T-helper 17 cell (primary cell): ENCODE data around the gene ACOXL. TPM values are rescaled to one million over a fixed set of nuclear protein-coding genes. Genes with fewer than 3 reads are reported as not detected.
A peak's percentile ranks its signal among the peaks of the same experiment; 100 is the strongest.

Experiments used
- ATAC-seq: fragments of 150-1000 bp; cut with Tn5 transposase; 2 replicates; pipeline ENCODE4 v1.10.0; 2021; ENCODE audit warnings: mild to moderate bottlenecking, moderate library complexity
- DNase-seq, 3 donors: peaks; one replicate each; pipeline versions ENCODE4 v3.0.0 to v3.0.0-alpha.2; 2020 to 2021
- H3K9me3 ChIP-seq: one replicate; pipeline ENCODE4 v1.7.0; 2013; ENCODE audit warnings: low read length, mild to moderate bottlenecking; ENCODE audit not compliant: control insufficient read depth, poor library complexity, severe bottlenecking
- H3K27ac Mint-ChIP-seq: one replicate; pipeline ENCODE4 v1.8.0; 2022; ENCODE audit warnings: mild to moderate bottlenecking, moderate library complexity, mixed read lengths
- H3K27me3 Mint-ChIP-seq: one replicate; pipeline ENCODE4 v1.8.0; 2022; ENCODE audit warnings: mixed read lengths
- H3K36me3 Mint-ChIP-seq: one replicate; pipeline ENCODE4 v1.8.0; 2022; ENCODE audit warnings: low read depth, mixed read lengths
- H3K4me1 Mint-ChIP-seq: one replicate; pipeline ENCODE4 v1.8.0; 2022; ENCODE audit warnings: mild to moderate bottlenecking, mixed read lengths
- H3K4me3 Mint-ChIP-seq: one replicate; pipeline ENCODE4 v1.8.0; 2022; ENCODE audit warnings: mild to moderate bottlenecking, moderate library complexity, mixed read lengths
- total RNA-seq, 4 donors: library from RNA in 2 of 4; stranded (reverse) in 2 of 4; gene quantifications; one replicate each; pipeline ENCODE4 v1.2.3 and lab custom pipeline; 2022 to 2026

ACOXL gene
- total RNA-seq, 2 donors from 2014 or later = not detected

- H3K27me3 Mint-ChIP-seq = peaks cover 14% of the 10 kb centered on the region
- H3K36me3 Mint-ChIP-seq = no peaks in the 10 kb centered on the region
- no peak for ATAC-seq
- H3K27ac Mint-ChIP-seq = no peak overlapping the region
- H3K4me3 Mint-ChIP-seq = no peak overlapping the region
- peaks cover 17% of the 10 kb centered on the region for H3K4me1 Mint-ChIP-seq
- DNase-seq = no peak
- H3K9me3 ChIP-seq = no peaks in the 10 kb centered on the region
Observed at GRCh38 chr2:110751642-110752041, 19.3 kb downstream of the ACOXL start.

- ATAC-seq (no peak), DNase-seq (no peak)
- H3K9me3 ChIP-seq = no peaks in the 10 kb centered on the region
- Mint-ChIP-seq H3K27ac (no peak overlapping the region), H3K27me3 (peaks cover 18% of the 10 kb centered on the region), H3K36me3 (no peaks in the 10 kb centered on the region), H3K4me1 (peaks cover 12% of the 10 kb centered on the region), H3K4me3 (peak overlapping the region; percentile 28)
Observed at GRCh38 chr2:110752871-110753270, 20.5 kb downstream of the ACOXL start.

DNA sequence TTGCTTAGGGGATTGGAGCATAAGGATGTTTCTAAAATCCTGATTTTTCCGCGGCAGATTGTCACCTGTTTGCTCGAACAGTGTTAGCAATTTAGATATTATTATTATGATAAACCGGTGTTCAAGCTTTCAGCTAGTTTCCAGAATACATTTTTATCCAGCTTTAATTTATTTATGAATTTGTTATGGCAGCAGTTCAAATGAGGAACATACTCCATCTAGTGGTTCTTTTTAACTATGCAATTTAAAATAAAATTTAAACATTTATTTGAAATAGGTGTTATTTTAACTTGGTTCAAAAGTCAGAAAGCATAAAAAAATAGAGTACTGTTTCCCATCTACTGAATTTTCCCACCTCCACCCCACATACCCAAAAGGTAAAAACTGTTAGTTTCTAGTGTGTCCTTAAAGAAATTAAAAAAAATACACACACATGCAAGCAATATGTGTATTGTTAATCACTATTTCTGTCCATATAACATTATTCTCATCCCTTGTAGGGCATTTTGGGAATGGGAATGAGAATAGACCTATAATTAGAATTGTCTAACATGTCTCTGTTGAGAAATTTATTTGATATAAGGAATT lies 23.2 kb downstream of the ACOXL start:
- ATAC-seq (no peak), DNase-seq (no peak)
- no peaks in the 10 kb centered on the region for H3K9me3 ChIP-seq
- H3K4me1 Mint-ChIP-seq = no peaks in the 10 kb centered on the region
- no peaks in the 10 kb centered on the region for H3K36me3 Mint-ChIP-seq
- no peak overlapping the region for H3K27ac Mint-ChIP-seq
- H3K27me3 Mint-ChIP-seq = peaks cover 14% of the 10 kb centered on the region
- no peak overlapping the region for H3K4me3 Mint-ChIP-seq

- DNase-seq (no peak), ATAC-seq (no peak)
- Mint-ChIP-seq H3K4me1 (no peaks in the 10 kb centered on the region), H3K4me3 (no peak overlapping the region), H3K36me3 (no peaks in the 10 kb centered on the region), H3K27me3 (peaks cover 18% of the 10 kb centered on the region), H3K27ac (no peak overlapping the region)
- H3K9me3 ChIP-seq = no peaks in the 10 kb centered on the region
Observed at GRCh38 chr2:110759411-110759810, 27.0 kb downstream of the ACOXL start.

DNA sequence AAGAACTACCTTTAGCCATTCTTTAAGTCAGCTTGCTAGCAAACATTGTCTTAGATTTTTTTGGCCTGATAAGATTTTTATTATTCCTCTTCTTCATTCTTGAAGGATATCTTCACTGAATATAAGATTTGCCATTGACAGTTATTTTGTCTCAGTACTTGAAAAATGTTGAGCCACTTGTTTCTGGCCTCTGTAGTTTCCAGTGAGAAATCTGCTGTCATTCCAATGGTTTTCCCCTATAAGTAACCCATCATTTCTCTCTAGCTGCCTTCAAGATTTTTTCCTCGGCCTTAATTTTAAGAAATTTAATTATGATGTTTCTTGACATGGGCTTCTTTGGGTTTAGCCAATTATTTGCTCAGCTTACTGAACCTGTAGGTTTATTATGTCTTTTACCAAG lies 32.6 kb downstream of the ACOXL start:
- Mint-ChIP-seq H3K4me1 (no peaks in the 10 kb centered on the region), H3K36me3 (no peaks in the 10 kb centered on the region), H3K4me3 (no peak overlapping the region), H3K27me3 (peaks cover 32% of the 10 kb centered on the region), H3K27ac (no peak overlapping the region)
- no peaks in the 10 kb centered on the region for H3K9me3 ChIP-seq
- DNase-seq (no peak), ATAC-seq (no peak)

- no peak overlapping the region for H3K27ac Mint-ChIP-seq
- H3K4me3 Mint-ChIP-seq = no peak overlapping the region
- no peaks in the 10 kb centered on the region for H3K36me3 Mint-ChIP-seq
- ATAC-seq (no peak), DNase-seq (no peak)
- H3K27me3 Mint-ChIP-seq = peaks cover 37% of the 10 kb centered on the region
- no peaks in the 10 kb centered on the region for H3K9me3 ChIP-seq
- no peaks in the 10 kb centered on the region for H3K4me1 Mint-ChIP-seq
Observed at GRCh38 chr2:110766291-110766690, 33.9 kb downstream of the ACOXL start.

DNA sequence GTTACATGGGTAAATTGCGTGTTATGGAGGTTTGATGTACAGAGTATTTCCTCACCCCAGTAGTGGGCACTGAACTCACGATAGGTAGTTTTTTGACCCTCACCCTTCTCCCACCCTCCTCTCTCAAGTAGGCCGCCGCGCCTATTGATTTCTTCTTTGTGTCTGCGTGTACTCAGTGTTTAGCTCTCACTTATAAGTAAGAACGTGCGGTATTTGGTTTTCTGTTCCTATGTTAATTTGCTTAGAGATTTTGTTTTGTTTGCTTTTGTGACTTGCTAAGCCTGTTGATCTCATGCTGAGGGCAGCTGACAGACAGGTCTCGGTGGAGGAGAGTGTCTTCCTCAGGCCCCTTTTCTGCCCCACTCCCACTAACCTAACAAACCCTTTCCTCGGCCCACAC lies 36.2 kb downstream of the ACOXL start:
- Mint-ChIP-seq H3K27ac (no peak overlapping the region), H3K36me3 (no peaks in the 10 kb centered on the region), H3K27me3 (peaks cover 49% of the 10 kb centered on the region), H3K4me3 (no peak overlapping the region), H3K4me1 (no peaks in the 10 kb centered on the region)
- no peaks in the 10 kb centered on the region for H3K9me3 ChIP-seq
- DNase-seq (no peak), ATAC-seq (no peak)

DNA sequence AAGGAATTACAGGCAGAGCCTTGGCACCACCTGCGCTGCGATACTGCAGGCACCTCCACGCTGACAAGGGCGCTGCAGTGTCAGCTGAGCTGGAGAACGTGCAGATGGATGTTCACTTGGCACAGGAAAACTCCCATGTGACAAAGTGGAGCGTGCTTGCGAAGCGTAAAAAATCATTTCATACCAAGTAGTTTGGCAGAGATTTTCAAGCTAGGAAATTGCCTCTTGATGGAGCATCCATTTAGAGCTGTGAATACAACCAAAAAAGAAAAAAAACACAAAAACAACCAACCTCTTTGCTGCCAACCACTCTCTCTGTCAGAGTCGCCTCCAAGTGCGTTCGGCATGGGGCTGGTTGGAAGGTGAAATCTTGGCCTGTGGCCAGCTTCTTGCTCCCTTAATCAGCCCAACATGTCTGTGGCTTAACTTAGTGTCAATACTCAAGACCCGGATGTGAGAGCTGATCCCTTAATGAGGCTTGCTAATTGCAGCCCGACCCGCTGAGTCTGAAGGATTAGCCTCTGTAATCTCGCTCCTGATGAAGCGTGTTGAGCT lies 38.1 kb downstream of the ACOXL start:
- Mint-ChIP-seq H3K27ac (no peak overlapping the region), H3K4me1 (no peaks in the 10 kb centered on the region), H3K36me3 (no peaks in the 10 kb centered on the region), H3K27me3 (peaks cover 55% of the 10 kb centered on the region), H3K4me3 (no peak overlapping the region)
- no peaks in the 10 kb centered on the region for H3K9me3 ChIP-seq
- DNase-seq (no peak), ATAC-seq (no peak)

GRCh38 chr2:110770959-110771431 lies 38.6 kb downstream of the ACOXL start:
- Mint-ChIP-seq H3K27ac (no peak overlapping the region), H3K27me3 (peaks cover 58% of the 10 kb centered on the region), H3K4me1 (no peaks in the 10 kb centered on the region), H3K4me3 (no peak overlapping the region), H3K36me3 (no peaks in the 10 kb centered on the region)
- ATAC-seq (no peak), DNase-seq (no peak)
- H3K9me3 ChIP-seq = no peaks in the 10 kb centered on the region

DNA sequence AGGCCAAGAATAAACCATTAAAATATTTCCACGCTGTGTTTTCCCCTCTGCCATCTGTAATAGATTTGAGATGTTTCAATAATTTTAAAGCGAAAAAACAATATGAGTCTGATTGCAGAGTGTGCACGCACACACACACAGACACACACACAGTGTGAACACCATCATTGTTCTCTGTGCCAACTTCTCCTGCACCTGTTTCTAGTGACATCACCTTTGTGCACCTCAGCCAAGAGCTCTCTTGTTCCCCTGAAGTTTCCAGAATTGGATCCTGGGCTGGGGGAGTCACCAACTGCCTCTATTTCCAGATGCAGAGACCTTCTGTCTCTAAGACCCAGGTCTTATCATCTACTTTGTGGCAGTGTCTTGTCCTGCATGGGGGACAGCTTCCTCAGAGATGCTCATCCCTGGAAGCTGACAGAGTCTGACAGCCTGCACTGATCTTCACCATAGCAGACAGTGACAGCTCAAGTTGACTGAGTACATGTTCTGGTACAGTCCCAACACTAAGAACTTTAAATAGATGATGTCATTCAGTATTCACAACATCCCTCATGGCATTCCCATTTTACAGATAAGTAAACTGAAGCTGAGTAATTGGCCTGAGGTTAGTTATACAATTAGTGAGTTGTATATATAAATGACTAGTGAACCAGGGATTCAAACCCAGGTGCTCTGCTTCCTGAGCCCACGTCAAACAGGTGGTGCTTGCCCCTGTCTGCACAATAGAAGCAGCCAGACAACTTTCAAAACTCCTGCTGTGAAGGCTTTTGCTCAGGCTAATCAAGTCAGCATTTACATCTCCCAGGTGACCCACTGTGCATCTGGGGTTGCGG lies 39.4 kb downstream of the ACOXL start:
- Mint-ChIP-seq H3K4me3 (no peak overlapping the region), H3K4me1 (no peaks in the 10 kb centered on the region), H3K27ac (no peak overlapping the region), H3K36me3 (no peaks in the 10 kb centered on the region), H3K27me3 (peaks cover 63% of the 10 kb centered on the region)
- no peaks in the 10 kb centered on the region for H3K9me3 ChIP-seq
- DNase-seq = no peak
- no peak for ATAC-seq

DNA sequence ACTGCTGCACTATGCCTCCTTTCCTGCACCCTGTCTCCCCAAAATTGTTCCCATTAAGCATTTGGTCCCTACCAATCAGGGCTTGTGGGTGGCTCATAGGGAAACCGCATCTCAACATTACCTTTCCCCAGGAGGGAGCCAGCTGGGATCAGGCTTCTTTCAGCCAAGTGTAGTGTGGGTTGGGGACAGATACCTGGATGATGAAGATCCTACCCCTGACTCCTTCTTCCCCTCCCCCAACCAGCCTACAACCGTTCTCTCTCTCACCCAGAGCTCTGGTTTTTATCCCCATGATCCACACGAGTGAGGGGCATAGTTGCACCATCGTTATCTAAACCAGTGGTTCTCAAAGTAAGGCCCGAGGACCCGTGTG lies 40.0 kb downstream of the ACOXL start:
- H3K27me3 Mint-ChIP-seq = peaks cover 63% of the 10 kb centered on the region
- H3K4me3 Mint-ChIP-seq = no peak overlapping the region
- ATAC-seq (no peak), DNase-seq (no peak)
- no peaks in the 10 kb centered on the region for H3K4me1 Mint-ChIP-seq
- H3K36me3 Mint-ChIP-seq = no peaks in the 10 kb centered on the region
- H3K9me3 ChIP-seq = no peaks in the 10 kb centered on the region
- H3K27ac Mint-ChIP-seq = no peak overlapping the region

DNA sequence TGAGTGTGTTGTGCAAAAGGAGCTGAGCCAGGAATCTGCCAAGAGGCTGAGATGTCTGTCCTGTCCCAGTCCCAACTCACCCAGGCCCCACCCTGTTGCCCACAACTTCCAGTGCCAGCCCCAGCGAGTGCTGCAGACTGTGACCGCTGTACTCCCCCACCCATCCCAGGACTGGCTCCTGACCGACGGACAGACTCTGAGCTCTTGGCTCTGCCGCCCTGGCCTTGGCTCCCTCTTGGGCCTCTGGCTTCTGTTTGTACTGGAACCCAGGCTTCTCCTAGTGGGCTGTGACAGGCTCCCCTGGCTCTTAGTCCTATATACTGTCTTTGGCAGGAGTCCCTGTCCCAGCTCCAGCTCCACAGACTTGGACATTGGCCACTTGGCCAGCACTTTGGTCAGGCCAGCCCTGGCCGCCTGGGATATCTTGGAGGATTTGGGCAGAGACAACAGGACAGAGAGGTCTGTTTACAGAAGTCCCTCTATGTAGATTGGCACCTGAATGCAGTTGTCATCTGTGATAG lies 41.1 kb downstream of the ACOXL start:
- no peak for ATAC-seq
- Mint-ChIP-seq H3K4me1 (no peaks in the 10 kb centered on the region), H3K27ac (no peak overlapping the region), H3K27me3 (peaks cover 60% of the 10 kb centered on the region), H3K4me3 (no peak overlapping the region), H3K36me3 (no peaks in the 10 kb centered on the region)
- no peak for DNase-seq
- no peaks in the 10 kb centered on the region for H3K9me3 ChIP-seq

- Mint-ChIP-seq H3K27ac (no peak overlapping the region), H3K4me1 (no peaks in the 10 kb centered on the region), H3K27me3 (peaks cover 62% of the 10 kb centered on the region), H3K36me3 (no peaks in the 10 kb centered on the region), H3K4me3 (no peak overlapping the region)
- DNase-seq = no peak
- ATAC-seq = no peak
- H3K9me3 ChIP-seq = no peaks in the 10 kb centered on the region
Observed at GRCh38 chr2:110774701-110775100, 42.3 kb downstream of the ACOXL start.
